OCI-LY3 (cell line): ENCODE results near the gene NPY.

Source experiments
- H2AFZ ChIP-seq: fragments of 200-600, 300-600 bp; shearing (Covaris generic); 2 replicates; pipeline ENCODE4 v1.6.0; 2014; ENCODE audit warnings: antibody characterized with exemption, low read depth, low read length
- H3K27ac ChIP-seq: fragments of 200-600, 300-600 bp; sonication (generic); 2 replicates; pipeline ENCODE4 v1.5.1; 2014; ENCODE audit warnings: mild to moderate bottlenecking, low read length, moderate library complexity, mixed read lengths
- H3K27me3 ChIP-seq: fragments of 200-600, 300-600 bp; sonication (generic); 2 replicates; pipeline ENCODE4 v1.6.1; 2014; ENCODE audit warnings: low read depth, low read length, mixed read lengths
- H3K36me3 ChIP-seq: fragments of 200-600, 300-600 bp; sonication (generic); replicated peaks from 2 replicates; pipeline ENCODE3; 2014; ENCODE audit warnings: low read depth, low read length, mixed read lengths
- H3K4me1 ChIP-seq: fragments of 300-600, 200-600 bp; sonication (generic); 2 replicates; pipeline ENCODE4 v1.6.1; 2014; ENCODE audit warnings: low read length, mixed read lengths
- H3K4me2 ChIP-seq: fragments of 200-600, 300-600 bp; sonication (generic); 2 replicates; pipeline ENCODE4 v1.6.1; 2014; ENCODE audit warnings: low read length, mixed read lengths
- H3K4me3 ChIP-seq: fragments of 300-600, 200-600 bp; sonication (generic); 2 replicates; pipeline ENCODE4 v1.5.1; 2014; ENCODE audit warnings: antibody characterized with exemption, mild to moderate bottlenecking, low read length, moderate library complexity
- H3K79me2 ChIP-seq: fragments of 300-600, 200-600 bp; shearing (Covaris generic); 2 replicates; pipeline ENCODE4 v1.6.1; 2014; ENCODE audit warnings: mild to moderate bottlenecking, low read length, mixed read lengths
- H3K9ac ChIP-seq: fragments of 300-600, 200-600 bp; shearing (Covaris generic); 2 replicates; pipeline ENCODE4 v1.6.0; 2014; ENCODE audit warnings: mild to moderate bottlenecking, low read length, moderate library complexity
- H3K9me3 ChIP-seq: fragments of 200-600, 300-600 bp; shearing (Covaris generic); 2 replicates; pipeline ENCODE4 v1.6.1; 2014; ENCODE audit warnings: low read length, mixed read lengths; ENCODE audit not compliant: insufficient read depth
- H4K20me1 ChIP-seq: fragments of 200-600, 300-600 bp; sonication (generic); 2 replicates; pipeline ENCODE4 v1.6.1; 2016; ENCODE audit warnings: low read length, mixed read lengths; ENCODE audit not compliant: insufficient read depth
- CTCF ChIP-seq: fragments of 200-600, 300-600 bp; sonication (generic); IDR thresholded peaks from 2 replicates; pipeline ENCODE4 v1.5.1; 2014; ENCODE audit warnings: antibody characterized with exemption, low read length, low read depth
- EZH2phosphoT487 ChIP-seq: fragments of 200-600 bp; shearing (Covaris generic); IDR thresholded peaks from 2 replicates; pipeline ENCODE4 v1.6.1; 2018; ENCODE audit warnings: antibody characterized with exemption, mixed run types, low read depth

NPY gene

GRCh38 chr7:24283897-24284698 lies at the start of gene NPY:
Gene NPY, plus strand, starts transcription at chr7:24284190. Its CDS starts 1,051 bp downstream, at chr7:24285241.
- TF ChIP-seq EZH2phosphoT487 = no peak
- no peak for TF ChIP-seq CTCF
- Histone ChIP-seq H3K79me2 (no peaks in the 10 kb centered on the region), H3K9ac (no peak within 1 kb of the TSS), H3K4me2 (no peak within 1 kb of the TSS), H2AFZ (no peak within 1 kb of the TSS), H3K27ac (no peak within 1 kb of the TSS), H3K4me3 (no peak within 1 kb of the TSS), H3K27me3 (peaks cover 4% of the 10 kb centered on the region; the same call in 1 of the 2 replicates), H3K9me3 (no peaks in the 10 kb centered on the region), H4K20me1 (no peaks in the 10 kb centered on the region), H3K4me1 (no peaks in the 10 kb centered on the region), H3K36me3 (no peaks in the 10 kb centered on the region)

DNA sequence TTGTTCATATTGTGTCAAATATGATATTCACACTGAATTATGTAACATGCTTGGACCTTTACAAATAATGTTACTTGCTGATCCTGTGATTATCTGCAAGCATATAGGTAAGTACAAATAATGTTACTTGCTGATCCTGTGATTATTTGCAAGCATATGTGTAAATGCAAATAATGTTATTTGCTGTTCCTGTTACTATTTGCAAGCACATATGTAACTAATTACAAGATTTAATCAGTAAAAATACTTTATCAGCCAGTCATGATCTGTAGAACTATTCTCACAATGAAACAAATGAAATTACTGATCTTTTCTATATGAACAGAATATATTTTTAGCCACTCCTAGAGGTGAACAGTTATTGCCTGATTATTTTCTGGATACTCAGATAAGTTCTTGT lies 44.7 kb upstream of the NPY start:
- H3K4me3 ChIP-seq = no peak overlapping the region
- H3K27me3 ChIP-seq = no peaks in the 10 kb centered on the region
- no peak overlapping the region for H3K4me2 ChIP-seq
- no peaks in the 10 kb centered on the region for H4K20me1 ChIP-seq
- no peaks in the 10 kb centered on the region for H3K9me3 ChIP-seq
- H3K36me3 ChIP-seq = no peaks in the 10 kb centered on the region
- H3K79me2 ChIP-seq = no peaks in the 10 kb centered on the region
- H3K9ac ChIP-seq = no peak overlapping the region
- TF ChIP-seq EZH2phosphoT487 (no peak), CTCF (no peak)
- no peak overlapping the region for H3K27ac ChIP-seq
- no peak overlapping the region for H2AFZ ChIP-seq
- H3K4me1 ChIP-seq = no peaks in the 10 kb centered on the region; the same call in 1 of the 2 replicates

DNA sequence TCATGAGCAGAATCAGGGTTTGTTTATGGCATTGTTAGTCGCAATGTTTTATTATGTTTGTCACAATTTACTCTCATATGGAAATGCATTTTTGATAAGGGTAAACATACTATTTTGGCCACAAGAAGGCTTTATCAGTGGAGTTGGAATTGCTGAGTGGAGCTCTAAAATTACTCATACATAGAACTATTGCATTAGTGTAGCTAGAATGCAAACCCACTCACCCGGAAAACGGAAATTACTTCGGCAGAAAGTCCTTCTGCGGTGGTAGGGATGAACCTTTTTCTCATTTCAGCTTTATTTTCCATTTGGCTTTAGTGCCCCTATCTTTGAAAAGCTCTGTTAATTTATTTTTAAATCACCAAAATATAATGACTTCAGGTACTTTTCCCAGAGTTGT lies 42.8 kb upstream of the NPY start:
- no peak overlapping the region for H3K4me2 ChIP-seq
- H3K4me1 ChIP-seq = no peaks in the 10 kb centered on the region; the same call in 1 of the 2 replicates
- no peaks in the 10 kb centered on the region for H3K27me3 ChIP-seq
- no peaks in the 10 kb centered on the region for H3K79me2 ChIP-seq
- H3K4me3 ChIP-seq = no peak overlapping the region
- no peaks in the 10 kb centered on the region for H3K36me3 ChIP-seq
- H2AFZ ChIP-seq = no peak overlapping the region
- no peaks in the 10 kb centered on the region for H3K9me3 ChIP-seq
- TF ChIP-seq EZH2phosphoT487 = no peak
- no peak for TF ChIP-seq CTCF
- H3K9ac ChIP-seq = no peak overlapping the region
- no peaks in the 10 kb centered on the region for H4K20me1 ChIP-seq
- no peak overlapping the region for H3K27ac ChIP-seq

- Histone ChIP-seq H3K9me3 (no peaks in the 10 kb centered on the region), H3K4me3 (no peak overlapping the region), H3K4me2 (no peak overlapping the region), H2AFZ (no peak overlapping the region), H3K9ac (no peak overlapping the region), H3K27me3 (no peaks in the 10 kb centered on the region), H3K27ac (no peak overlapping the region), H3K4me1 (no peaks in the 10 kb centered on the region; the same call in 1 of the 2 replicates), H4K20me1 (no peaks in the 10 kb centered on the region), H3K79me2 (no peaks in the 10 kb centered on the region), H3K36me3 (no peaks in the 10 kb centered on the region)
- TF ChIP-seq CTCF = no peak
- TF ChIP-seq EZH2phosphoT487 = no peak
Measured at GRCh38 chr7:24244554-24244953, 39.4 kb upstream of the NPY start.
